Right atrium auricular region (tissue), 2 donors: ENCODE measurements around the gene HYAL4. TPM values are rescaled to one million over a fixed set of nuclear protein-coding genes. Genes with fewer than 3 reads are reported as not detected.
A peak's percentile ranks its signal among the peaks of the same experiment; 100 is the strongest.

ENCODE experiments used
- DNase-seq: peaks from one replicate; pipeline ENCODE4 v3.0.0-alpha.2; 2019; ENCODE audit warnings: low spot score
- H3K27ac ChIP-seq, 2 donors: fragments of 200-600 bp; sonication (generic); 1 replicate in 1 of 2; 2 replicates in 1 of 2; pipeline ENCODE4 v1.5.1; 2016 to 2019
- H3K27me3 ChIP-seq, 2 donors: fragments of 200-600 bp; sonication (generic); one replicate each; pipeline versions ENCODE4 v1.5.1 to v1.6.0; 2017 to 2019
- H3K36me3 ChIP-seq: fragments of 200-600 bp; sonication (generic); one replicate; pipeline ENCODE4 v1.5.1; 2016
- H3K4me1 ChIP-seq, 2 donors: fragments of 200-600 bp; sonication (generic); one replicate each; pipeline versions ENCODE4 v1.5.1 to v1.6.0; 2017 to 2019
- H3K4me3 ChIP-seq, 2 donors: fragments of 200-600 bp; sonication (generic); 1 replicate in 1 of 2; 2 replicates in 1 of 2; pipeline ENCODE4 v1.5.1; 2017 to 2019; ENCODE audit warnings: mild to moderate bottlenecking in 1 of 2, moderate library complexity in 1 of 2
- H3K9me3 ChIP-seq, 2 donors: fragments of 200-600 bp; sonication (generic); one replicate each; pipeline ENCODE4 v1.5.1; 2019
- CTCF ChIP-seq, 2 donors: fragments of 200-600 bp; sonication (generic); IDR thresholded peaks; one replicate each; pipeline ENCODE4 v1.5.1; 2019; ENCODE audit warnings: antibody characterized with exemption in 2 of 2
- total RNA-seq, 2 donors: library from RNA; depleted of rRNA; stranded (reverse); fragments of >200 nt; gene quantifications; one replicate each; pipeline ENCODE4 v1.1.0, GENCODE V29; 2016

Gene HYAL4
- total RNA-seq, 2 donors from 2014 or later = 0.28 TPM; not detected in 1

DNA sequence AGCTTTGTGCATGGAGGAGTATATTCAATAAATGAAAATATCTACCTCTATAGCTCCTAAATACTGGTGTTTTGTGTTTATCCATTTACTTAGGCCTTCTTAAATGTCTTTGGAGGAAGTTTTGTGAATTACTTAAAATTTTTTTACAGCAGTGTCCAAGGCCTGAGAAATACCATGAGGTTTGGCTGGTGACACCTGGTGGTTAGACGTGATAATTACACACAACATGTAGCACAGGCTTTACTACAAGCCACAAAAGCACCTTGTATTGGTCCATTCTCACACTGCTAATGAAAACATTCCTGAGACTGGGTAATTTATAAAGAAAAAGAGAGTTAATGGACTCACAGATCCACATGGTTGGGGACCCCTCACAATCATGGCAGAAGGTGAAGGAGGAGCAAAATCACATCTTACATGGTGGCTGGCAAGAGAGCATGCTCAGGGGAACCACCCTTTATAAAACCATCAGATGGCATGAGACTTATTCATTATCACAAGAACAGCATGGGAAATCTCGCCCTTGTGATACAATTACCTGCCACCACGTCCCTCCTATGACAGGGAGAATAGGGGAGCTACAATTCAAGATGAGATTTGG is 20.6 kb downstream of the HYAL4 start:
- TF ChIP-seq CTCF (IDR thresholded peaks at IDR 0.05) = peak; percentile 72 to 86
- Histone ChIP-seq H3K4me1 (no peaks in the 10 kb centered on the region), H3K27me3 (no peaks in the 10 kb centered on the region), H3K36me3 (no peaks in the 10 kb centered on the region), H3K27ac (no peak overlapping the region), H3K9me3 (no peaks in the 10 kb centered on the region), H3K4me3 (no peak overlapping the region)
- no peak for DNase-seq

DNA sequence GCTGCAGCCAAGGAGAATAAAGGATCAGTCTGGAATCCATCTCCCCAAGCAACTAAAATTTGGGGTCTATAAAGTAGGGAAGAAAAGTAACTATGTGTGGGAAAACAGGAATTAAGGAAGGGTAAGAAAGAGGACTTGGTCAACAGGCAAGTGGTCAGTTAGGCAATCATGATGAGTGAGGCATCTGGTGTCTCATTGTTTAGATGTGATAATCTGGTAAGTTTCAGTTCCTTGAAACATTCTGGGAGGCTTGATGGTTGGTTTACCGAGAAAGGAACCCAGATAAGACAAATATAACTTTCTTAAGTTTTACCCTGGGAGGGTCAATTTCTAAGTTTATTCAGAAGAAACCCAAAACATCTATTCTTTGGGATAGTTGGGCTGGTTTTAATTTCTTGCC is 22.3 kb downstream of the HYAL4 start:
- Histone ChIP-seq H3K9me3 (no peaks in the 10 kb centered on the region), H3K27me3 (no peaks in the 10 kb centered on the region), H3K4me3 (no peak overlapping the region), H3K4me1 (no peaks in the 10 kb centered on the region), H3K27ac (no peak overlapping the region), H3K36me3 (no peaks in the 10 kb centered on the region)
- no peak for TF ChIP-seq CTCF (IDR thresholded peaks at IDR 0.05)
- no peak for DNase-seq

- H3K27me3 ChIP-seq = no peaks in the 10 kb centered on the region
- H3K4me3 ChIP-seq = no peak overlapping the region
- H3K9me3 ChIP-seq = no peaks in the 10 kb centered on the region
- H3K36me3 ChIP-seq = no peaks in the 10 kb centered on the region
- no peak for DNase-seq
- H3K27ac ChIP-seq = no peak overlapping the region
- TF ChIP-seq CTCF (IDR thresholded peaks at IDR 0.05) = peak in 1 of 2 donors; percentile 68
- peaks cover 0 to 5% of the 10 kb centered on the region in 2 donors for H3K4me1 ChIP-seq
Measured at GRCh38 chr7:123871998-123872867, 27.3 kb downstream of the HYAL4 start.

- H3K4me3 ChIP-seq = no peak overlapping the region
- H3K9me3 ChIP-seq = no peaks in the 10 kb centered on the region
- no peaks in the 10 kb centered on the region for H3K36me3 ChIP-seq
- peaks cover 0 to 5% of the 10 kb centered on the region in 2 donors for H3K4me1 ChIP-seq
- H3K27ac ChIP-seq = no peak overlapping the region
- H3K27me3 ChIP-seq = no peaks in the 10 kb centered on the region
- DNase-seq = no peak
- no peak for TF ChIP-seq CTCF (IDR thresholded peaks at IDR 0.05)
Measured at GRCh38 chr7:123872908-123873307, 27.9 kb downstream of the HYAL4 start.

GRCh38 chr7:123876557-123877256 is 31.7 kb downstream of the HYAL4 start:
- no peak for TF ChIP-seq CTCF (IDR thresholded peaks at IDR 0.05)
- Histone ChIP-seq H3K9me3 (no peaks in the 10 kb centered on the region), H3K36me3 (no peaks in the 10 kb centered on the region), H3K4me3 (no peak overlapping the region), H3K4me1 (peaks cover 0 to 5% of the 10 kb centered on the region in 2 donors), H3K27ac (no peak overlapping the region), H3K27me3 (no peaks in the 10 kb centered on the region)
- no peak for DNase-seq
